Neuronal stem cell (in vitro differentiated cells): ENCODE measurements around the gene LYPLAL1.
A peak's percentile ranks its signal among the peaks of the same experiment; 100 is the strongest.

ENCODE experiments used
- DNase-seq: peaks from one replicate; pipeline ENCODE4 v3.0.0-alpha.2; 2013; ENCODE audit warnings: low spot score
- H2AFZ ChIP-seq: one replicate; pipeline ENCODE4 v1.6.1; 2013; ENCODE audit warnings: mild to moderate bottlenecking, low read length, inconsistent platforms
- H2AK5ac ChIP-seq: 2 replicates; pipeline ENCODE4 v1.6.1; 2013; ENCODE audit warnings: low read depth, mild to moderate bottlenecking, inconsistent platforms, low read length, moderate library complexity, mixed read lengths
- H2BK120ac ChIP-seq: 2 replicates; pipeline ENCODE4 v1.6.1; 2013; ENCODE audit warnings: low read depth, mild to moderate bottlenecking, inconsistent platforms, low read length, moderate library complexity, mixed read lengths
- H2BK12ac ChIP-seq: one replicate; pipeline ENCODE4 v1.6.1; 2013; ENCODE audit warnings: low read length, inconsistent platforms
- H2BK15ac ChIP-seq: 2 replicates; pipeline ENCODE4 v1.6.1; 2013; ENCODE audit warnings: mild to moderate bottlenecking, low read length, inconsistent platforms, mixed read lengths
- H2BK5ac ChIP-seq: one replicate; pipeline ENCODE4 v1.6.1; 2013; ENCODE audit warnings: inconsistent platforms, mild to moderate bottlenecking, low read length, moderate library complexity
- H3K14ac ChIP-seq: one replicate; pipeline ENCODE4 v1.6.1; 2013; ENCODE audit warnings: low read length, inconsistent platforms
- H3K18ac ChIP-seq: 2 replicates; pipeline ENCODE4 v1.6.1; 2013; ENCODE audit warnings: low read length, inconsistent platforms
- H3K23ac ChIP-seq: 2 replicates; pipeline ENCODE4 v1.6.1; 2013; ENCODE audit warnings: low read depth, mild to moderate bottlenecking, mixed read lengths, low read length, inconsistent platforms; ENCODE audit not compliant: poor library complexity
- H3K27ac ChIP-seq: replicated peaks from 3 replicates; pipeline ENCODE4 v1.5.1; 2013; ENCODE audit warnings: low read length, inconsistent platforms
- H3K27me3 ChIP-seq, 3 experiments: 2 replicates each; pipeline ENCODE4 v1.6.1; 2013; ENCODE audit warnings: low read length in 3 of 3, mild to moderate bottlenecking in 2 of 3, inconsistent platforms in 1 of 3, low read depth in 1 of 3, mixed read lengths in 1 of 3, moderate library complexity in 1 of 3; ENCODE audit not compliant: control insufficient read depth in 3 of 3, insufficient read depth in 3 of 3
- H3K36me3 ChIP-seq, 2 donors: replicated peaks in 1 of 2; 2 replicates each; pipeline ENCODE4 v1.6.1; 2013; ENCODE audit warnings: low read length in 2 of 2; ENCODE audit not compliant: control insufficient read depth in 2 of 2, insufficient read depth in 2 of 2
- H3K4ac ChIP-seq: 2 replicates; pipeline ENCODE4 v1.6.1; 2013; ENCODE audit warnings: inconsistent platforms, mild to moderate bottlenecking, low read length, moderate library complexity
- H3K4me1 ChIP-seq, 2 donors: 1 replicate in 1 of 2; 2 replicates in 1 of 2; pipeline ENCODE4 v1.6.1; 2013; ENCODE audit warnings: low read length in 2 of 2, low read depth in 1 of 2; ENCODE audit not compliant: control insufficient read depth in 2 of 2, insufficient read depth in 1 of 2
- H3K4me2 ChIP-seq: one replicate; pipeline ENCODE4 v1.6.1; 2013; ENCODE audit warnings: mild to moderate bottlenecking, low read length, inconsistent platforms; ENCODE audit not compliant: insufficient read depth, poor library complexity, severe bottlenecking
- H3K4me3 ChIP-seq, 2 donors: 2 replicates each; pipeline ENCODE4 v1.5.1; 2013; ENCODE audit warnings: low read length in 2 of 2, mild to moderate bottlenecking in 2 of 2, inconsistent platforms in 1 of 2, moderate library complexity in 1 of 2
- H3K79me1 ChIP-seq: one replicate; pipeline ENCODE4 v1.6.1; 2013; ENCODE audit warnings: low read depth, mild to moderate bottlenecking, inconsistent platforms, low read length, moderate library complexity
- H3K9ac ChIP-seq: one replicate; pipeline ENCODE4 v1.6.1; 2013; ENCODE audit warnings: mild to moderate bottlenecking, low read depth, low read length, inconsistent platforms; ENCODE audit not compliant: poor library complexity
- H3K9me3 ChIP-seq, 2 donors: replicated peaks in 1 of 2; 2 replicates each; pipeline versions ENCODE3 to v1.6.1; 2013; ENCODE audit warnings: low read length in 2 of 2, mild to moderate bottlenecking in 2 of 2, inconsistent platforms in 1 of 2, low read depth in 1 of 2, mixed read lengths in 1 of 2, moderate library complexity in 1 of 2; ENCODE audit not compliant: control insufficient read depth in 2 of 2, insufficient read depth in 1 of 2
- H4K8ac ChIP-seq: one replicate; pipeline ENCODE4 v1.6.1; 2013; ENCODE audit warnings: low read depth, mild to moderate bottlenecking, inconsistent platforms, low read length, moderate library complexity
- H4K91ac ChIP-seq: one replicate; pipeline ENCODE4 v1.6.1; 2013; ENCODE audit warnings: low read length, low read depth, mild to moderate bottlenecking, inconsistent platforms; ENCODE audit not compliant: poor library complexity
- WGBS, 2 donors: extraction: QIAGEN DNeasy Blood & Tissue Kit; methylation state at CpG; one replicate each; pipeline ENCODE4 v1.1.7; 2013; ENCODE audit warnings: missing lambda C conversion rate in 2 of 2, mixed read lengths in 1 of 2; ENCODE audit not compliant: insufficient read length in 2 of 2, insufficient replicate concordance in 1 of 2; ENCODE audit errors: extremely low coverage in 2 of 2; 5-methylcytosine and 5-hydroxymethylcytosine counted together

Gene LYPLAL1

DNA sequence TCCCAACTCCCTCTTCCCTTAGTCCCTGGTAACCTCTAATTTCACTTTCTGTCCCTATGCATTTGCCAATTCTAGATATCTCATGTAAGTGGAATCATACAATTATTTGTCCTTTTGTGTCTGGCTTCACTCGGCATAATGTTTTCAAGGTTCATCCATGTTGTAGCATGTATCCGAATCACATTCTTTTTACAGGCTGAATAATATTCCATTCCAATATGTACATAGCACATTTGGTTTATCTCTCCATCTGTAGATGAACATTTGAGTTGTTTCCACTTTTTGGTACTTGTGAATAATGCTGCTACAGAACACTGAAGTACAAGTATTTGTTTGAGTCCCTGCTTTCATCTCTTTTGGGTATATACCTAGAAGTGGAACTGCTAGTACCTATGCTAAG lies 857 bp upstream of the LYPLAL1 start:
- Histone ChIP-seq H4K8ac (no peak overlapping the region), H2BK15ac (no peak overlapping the region), H3K9me3 (no peaks in the 10 kb centered on the region), H3K4me3 (no peak overlapping the region), H3K27me3 (no peaks in the 10 kb centered on the region), H3K79me1 (no peaks in the 10 kb centered on the region), H2AFZ (peak overlapping the region; percentile 88), H3K36me3 (peaks cover 2 to 16% of the 10 kb centered on the region in 2 donors), H3K9ac (no peak overlapping the region), H2BK12ac (no peak overlapping the region), H3K18ac (no peak overlapping the region), H2BK120ac (no peak overlapping the region), H2BK5ac (no peak overlapping the region), H4K91ac (no peak overlapping the region), H3K4me1 (peaks cover 5 to 9% of the 10 kb centered on the region in 2 donors), H3K4me2 (no peak overlapping the region), H3K4ac (no peak overlapping the region), H3K14ac (no peak overlapping the region), H2AK5ac (no peak overlapping the region), H3K27ac (no peak overlapping the region), H3K23ac (no peak overlapping the region)
- DNase-seq: no peak
- WGBS, 2 donors: no CpG with 5 or more reads among the region's 2 CpGs

DNA sequence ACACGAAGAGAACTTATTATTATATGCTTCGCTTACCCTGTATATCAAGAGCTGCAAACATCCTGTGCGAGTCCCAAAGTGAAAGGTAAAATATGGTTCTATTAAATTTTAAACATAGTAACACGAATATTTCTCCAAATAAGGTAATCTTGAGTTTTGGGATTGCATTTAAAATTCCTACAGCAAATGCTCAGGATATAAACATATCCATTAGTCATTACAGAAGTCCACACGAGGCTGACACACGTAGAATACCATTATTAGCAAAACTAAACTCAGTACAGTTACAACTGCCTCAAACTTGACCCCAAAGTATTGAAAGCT lies 282 bp upstream of the LYPLAL1 start:
- H3K4me3 ChIP-seq: peak overlapping the region in 1 of 2 donors; percentile 64
- peaks cover 2 to 16% of the 10 kb centered on the region in 2 donors for H3K36me3 ChIP-seq
- peak overlapping the region; percentile 88 for H2AFZ ChIP-seq
- H3K27ac ChIP-seq: no peak overlapping the region
- no peak overlapping the region for H3K4ac ChIP-seq
- no peak overlapping the region for H4K8ac ChIP-seq
- no peak overlapping the region for H2BK5ac ChIP-seq
- no peaks in the 10 kb centered on the region for H3K27me3 ChIP-seq
- H3K23ac ChIP-seq: no peak overlapping the region
- no peak overlapping the region for H4K91ac ChIP-seq
- no peak for DNase-seq
- H3K79me1 ChIP-seq: no peaks in the 10 kb centered on the region
- no peak overlapping the region for H2BK120ac ChIP-seq
- no peak overlapping the region for H3K4me2 ChIP-seq
- WGBS, 2 donors: no CpG with 5 or more reads among the region's 6 CpGs
- H3K9me3 ChIP-seq: no peaks in the 10 kb centered on the region
- peaks cover 5 to 9% of the 10 kb centered on the region in 2 donors for H3K4me1 ChIP-seq
- H3K18ac ChIP-seq: no peak overlapping the region
- no peak overlapping the region for H3K9ac ChIP-seq
- no peak overlapping the region for H2BK12ac ChIP-seq
- H3K14ac ChIP-seq: no peak overlapping the region
- no peak overlapping the region for H2AK5ac ChIP-seq
- H2BK15ac ChIP-seq: no peak overlapping the region

- WGBS, 2 donors: no CpG with 5 or more reads among the region's 11 CpGs
- peaks cover 2 to 26% of the 10 kb centered on the region in 2 donors for H3K36me3 ChIP-seq
- peak overlapping the region; percentile 85 for H3K27ac ChIP-seq
- H3K4me1 ChIP-seq: peaks cover 5 to 9% of the 10 kb centered on the region in 2 donors
- H3K27me3 ChIP-seq: no peaks in the 10 kb centered on the region
- H4K8ac ChIP-seq: no peak overlapping the region
- H2AFZ ChIP-seq: peak overlapping the region; percentile 88
- no peak overlapping the region for H2BK12ac ChIP-seq
- peak overlapping the region; percentile 67 for H3K4me2 ChIP-seq
- H2BK5ac ChIP-seq: no peak overlapping the region
- peak; percentile 27 for DNase-seq
- no peak overlapping the region for H3K18ac ChIP-seq
- no peak overlapping the region for H3K14ac ChIP-seq
- H2AK5ac ChIP-seq: no peak overlapping the region
- no peak overlapping the region for H2BK120ac ChIP-seq
- H2BK15ac ChIP-seq: no peak overlapping the region
- no peak overlapping the region for H4K91ac ChIP-seq
- no peak overlapping the region for H3K4ac ChIP-seq
- H3K9me3 ChIP-seq: no peaks in the 10 kb centered on the region
- H3K23ac ChIP-seq: no peak overlapping the region
- no peaks in the 10 kb centered on the region for H3K79me1 ChIP-seq
- peak overlapping the region; percentile 64 to 72 for H3K4me3 ChIP-seq
- no peak overlapping the region for H3K9ac ChIP-seq
Observed at GRCh38 chr1:219174460-219175211, 958 bp downstream of the LYPLAL1 start.

- Histone ChIP-seq H2BK15ac (no peak overlapping the region), H3K27me3 (no peaks in the 10 kb centered on the region), H3K4ac (no peak overlapping the region), H3K14ac (no peak overlapping the region), H3K23ac (no peak overlapping the region), H3K27ac (peak overlapping the region; percentile 30), H2BK120ac (no peak overlapping the region), H2AFZ (no peak overlapping the region), H3K4me1 (peaks cover 5 to 9% of the 10 kb centered on the region in 2 donors), H3K18ac (no peak overlapping the region), H2AK5ac (no peak overlapping the region), H4K8ac (no peak overlapping the region), H4K91ac (no peak overlapping the region), H3K79me1 (no peaks in the 10 kb centered on the region), H3K9ac (no peak overlapping the region), H3K4me3 (peak overlapping the region in 1 of 2 donors; percentile 64), H3K4me2 (no peak overlapping the region), H3K36me3 (peaks cover 2 to 31% of the 10 kb centered on the region in 2 donors), H2BK12ac (no peak overlapping the region), H2BK5ac (no peak overlapping the region), H3K9me3 (no peaks in the 10 kb centered on the region)
- no peak for DNase-seq
- WGBS, 2 donors: no CpG with 5 or more reads among the region's 3 CpGs
Observed at GRCh38 chr1:219175212-219175564, 1.5 kb downstream of the LYPLAL1 start.
